ENCODE measurements around the gene CTSC.
"Not testable (repeated sequence)": the region's sequence is repeated elsewhere in the genome, so short reads cannot be mapped to it uniquely, and the experiment has no call there.

Gene CTSC

GRCh38 chr11:88249706-88250105, 87.8 kb downstream of the CTSC start:
- H3K36me3 ChIP-seq (ENCODE audit: low read length), result no peaks in the 10 kb centered on the region
- no peak overlapping the region for H3K4me3 ChIP-seq (ENCODE audit: insufficient read depth, low read length, poor library complexity, severe bottlenecking)
- H3K4me2 ChIP-seq (ENCODE audit: low read depth, low read length, poor library complexity, severe bottlenecking), result no peak overlapping the region
- no peak for TF ChIP-seq CTCF (IDR thresholded peaks at IDR 0.05; ENCODE audit: insufficient read depth, low read length, poor library complexity, severe bottlenecking)
- TF ChIP-seq EZH2phosphoT487 (conservative IDR thresholded peaks at IDR 0.05; ENCODE audit: low read length), result no peak
- H3K27ac ChIP-seq (ENCODE audit: low read depth, low read length), result no peak overlapping the region
- H3K9ac ChIP-seq (ENCODE audit: low read length), result no peak overlapping the region
- H3F3A ChIP-seq (ENCODE audit: insufficient read depth), result no peaks in the 10 kb centered on the region
- no peaks in the 10 kb centered on the region for H3K9me3 ChIP-seq (ENCODE audit: insufficient read depth, low read length)
- no peaks in the 10 kb centered on the region for H4K20me1 ChIP-seq (ENCODE audit: low read depth, low read length)
- H3K27me3 ChIP-seq (ENCODE audit: low read length), result no peaks in the 10 kb centered on the region
- H3K79me2 ChIP-seq (ENCODE audit: insufficient read depth, low read length), result no peaks in the 10 kb centered on the region
- H2AFZ ChIP-seq (ENCODE audit: low read depth, low read length, severe bottlenecking), result no peak overlapping the region
- H3K9me2 ChIP-seq (replicated peaks; ENCODE audit: insufficient read depth, low read length), result no peaks in the 10 kb centered on the region

- Histone ChIP-seq H4K20me1 (ENCODE audit: low read depth, low read length) (no peaks in the 10 kb centered on the region), H2AFZ (ENCODE audit: low read depth, low read length, severe bottlenecking) (no peak overlapping the region), H3K9me2 (replicated peaks; ENCODE audit: insufficient read depth, low read length) (no peaks in the 10 kb centered on the region), H3K9ac (ENCODE audit: low read length) (no peak overlapping the region), H3K27ac (ENCODE audit: low read depth, low read length) (no peak overlapping the region), H3K27me3 (ENCODE audit: low read length) (no peaks in the 10 kb centered on the region), H3K9me3 (ENCODE audit: insufficient read depth, low read length) (no peaks in the 10 kb centered on the region), H3K4me3 (ENCODE audit: insufficient read depth, low read length, poor library complexity, severe bottlenecking) (no peak overlapping the region), H3F3A (ENCODE audit: insufficient read depth) (no peaks in the 10 kb centered on the region), H3K36me3 (ENCODE audit: low read length) (no peaks in the 10 kb centered on the region), H3K4me2 (ENCODE audit: low read depth, low read length, poor library complexity, severe bottlenecking) (no peak overlapping the region), H3K79me2 (ENCODE audit: insufficient read depth, low read length) (no peaks in the 10 kb centered on the region)
- TF ChIP-seq CTCF (IDR thresholded peaks at IDR 0.05; ENCODE audit: insufficient read depth, low read length, poor library complexity, severe bottlenecking) (no peak), EZH2phosphoT487 (conservative IDR thresholded peaks at IDR 0.05; ENCODE audit: low read length) (no peak)
Measured at GRCh38 chr11:88246696-88247095, 90.8 kb downstream of the CTSC start.

- H3K9ac ChIP-seq (ENCODE audit: low read length); H3K4me2 ChIP-seq (ENCODE audit: low read depth, low read length, poor library complexity, severe bottlenecking); H3K79me2 ChIP-seq (ENCODE audit: insufficient read depth, low read length); H3K36me3 ChIP-seq (ENCODE audit: low read length); H4K20me1 ChIP-seq (ENCODE audit: low read depth, low read length); H3K4me3 ChIP-seq (ENCODE audit: insufficient read depth, low read length, poor library complexity, severe bottlenecking); H3F3A ChIP-seq (ENCODE audit: insufficient read depth); H3K9me2 ChIP-seq (replicated peaks; ENCODE audit: insufficient read depth, low read length); H3K9me3 ChIP-seq (ENCODE audit: insufficient read depth, low read length); H3K27me3 ChIP-seq (ENCODE audit: low read length); H3K27ac ChIP-seq (ENCODE audit: low read depth, low read length); H2AFZ ChIP-seq (ENCODE audit: low read depth, low read length, severe bottlenecking): not testable (repeated sequence)
Measured at GRCh38 chr11:88245576-88245975, 92.0 kb downstream of the CTSC start.
